DMS114 treated with DMSO at 0.1 percent for 48 hours (cell line): ENCODE measurements around the gene ZMPSTE24.

Source experiments
- DNase-seq: peaks from one replicate; lab custom pipeline; 2025; ENCODE audit not compliant: unreplicated experiment; lab: John Stamatoyannopoulos, UW

The ZMPSTE24 gene

GRCh38 chr1:40303051-40303771 lies 45.2 kb downstream of the ZMPSTE24 start:
- no peak for DNase-seq

GRCh38 chr1:40303790-40304189 lies 45.8 kb downstream of the ZMPSTE24 start:
- DNase-seq = no peak

GRCh38 chr1:40305451-40305850 lies 47.4 kb downstream of the ZMPSTE24 start:
- DNase-seq = no peak

- no peak for DNase-seq
These were observed 47.8 kb downstream of the ZMPSTE24 start for GRCh38 chr1:40305871-40306270.

- no peak for DNase-seq
These were observed 48.3 kb downstream of the ZMPSTE24 start for GRCh38 chr1:40306296-40306695.

- no peak for DNase-seq
These were observed 49.1 kb downstream of the ZMPSTE24 start for GRCh38 chr1:40307186-40307585.

- no peak for DNase-seq
These were observed 50.1 kb downstream of the ZMPSTE24 start for GRCh38 chr1:40308036-40308727.

GRCh38 chr1:40309374-40310128 lies 51.5 kb downstream of the ZMPSTE24 start:
- DNase-seq = no peak

GRCh38 chr1:40310129-40310461 lies 52.1 kb downstream of the ZMPSTE24 start:
- no peak for DNase-seq

GRCh38 chr1:40310983-40311642 lies 53.1 kb downstream of the ZMPSTE24 start:
- DNase-seq = no peak

- DNase-seq = no peak
These were observed 53.7 kb downstream of the ZMPSTE24 start for GRCh38 chr1:40311692-40312091.

GRCh38 chr1:40312238-40313205 lies 54.5 kb downstream of the ZMPSTE24 start:
- no peak for DNase-seq

GRCh38 chr1:40313329-40313957 lies 55.4 kb downstream of the ZMPSTE24 start:
- DNase-seq = no peak

- DNase-seq = no peak
These were observed 56.1 kb downstream of the ZMPSTE24 start for GRCh38 chr1:40313958-40314720.

GRCh38 chr1:40314721-40315238 lies 56.7 kb downstream of the ZMPSTE24 start:
- no peak for DNase-seq

- DNase-seq = no peak
These were observed 57.3 kb downstream of the ZMPSTE24 start for GRCh38 chr1:40315239-40315794.

- no peak for DNase-seq
These were observed 58.0 kb downstream of the ZMPSTE24 start for GRCh38 chr1:40315795-40316594.
